ENCODE results near the gene SETD1B.

Gene SETD1B

DNA sequence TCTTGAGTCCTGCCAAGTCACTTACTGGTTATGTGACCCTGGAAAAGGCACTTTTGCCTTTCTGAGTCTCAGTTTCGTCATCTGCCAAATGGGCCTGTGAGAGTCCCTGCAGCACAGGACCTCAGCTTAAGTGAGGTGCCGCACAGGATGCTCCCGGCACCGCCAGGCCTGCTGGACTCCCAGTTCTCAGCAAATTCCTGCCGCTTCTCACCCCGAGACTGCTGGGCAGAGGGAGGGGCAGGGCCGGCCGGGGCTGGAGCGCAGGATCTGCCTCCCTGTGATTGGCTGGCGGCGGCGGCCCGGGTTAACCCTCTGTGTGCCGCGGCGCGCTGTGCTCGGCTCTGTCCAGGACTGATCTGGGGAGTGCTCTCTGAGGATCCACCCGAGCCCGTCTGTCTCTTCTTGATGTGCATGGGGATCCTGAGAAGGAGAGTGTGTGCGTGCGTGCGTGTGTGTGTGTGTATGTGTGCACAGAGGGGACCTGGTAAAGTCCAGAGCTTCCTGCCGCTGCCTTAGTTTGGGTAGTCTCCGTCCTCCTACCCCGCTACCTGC is 8.6 kb downstream of the SETD1B start:
- H3K27ac ChIP-seq (ENCODE audit: low read depth, low read length, poor library complexity, severe bottlenecking) = no peak overlapping the region
- H3K4me1 ChIP-seq (ENCODE audit: insufficient read depth, low read length, severe bottlenecking) = peaks cover 34% of the 10 kb centered on the region
- H3K27me3 ChIP-seq (ENCODE audit: insufficient read depth, low read length) = no peaks in the 10 kb centered on the region
- TF ChIP-seq CTCF (IDR thresholded peaks at IDR 0.05; ENCODE audit: low read length) = no peak
- TF ChIP-seq EZH2 (IDR thresholded peaks at IDR 0.05; ENCODE audit: borderline replicate concordance, low read length) = no peak
- H3K4me2 ChIP-seq (ENCODE audit: low read length) = peak overlapping the region; percentile 85
- H3F3A ChIP-seq (ENCODE audit: insufficient read depth, low read length) = 0 out of 2 replicates have a peak, but pooled peaks cover 5% of the 10 kb centered on the region
- H3K79me2 ChIP-seq (ENCODE audit: insufficient read depth, low read length) = no peaks in the 10 kb centered on the region
- no peaks in the 10 kb centered on the region for H3K9me3 ChIP-seq (ENCODE audit: low read length)
- no peaks in the 10 kb centered on the region for H3K9me2 ChIP-seq (ENCODE audit: low read depth, low read length)
- no peaks in the 10 kb centered on the region for H4K20me1 ChIP-seq (ENCODE audit: insufficient read depth, low read length)
- H3K9ac ChIP-seq (ENCODE audit: low read length) = peak overlapping the region; percentile 58
- peaks cover 62% of the 10 kb centered on the region for H3K36me3 ChIP-seq (ENCODE audit: insufficient read depth, low read length)
- no peak overlapping the region for H2AFZ ChIP-seq (ENCODE audit: low read length)
- peak overlapping the region; percentile 65 for H3K4me3 ChIP-seq (ENCODE audit: low read depth, low read length, poor library complexity, severe bottlenecking)

DNA sequence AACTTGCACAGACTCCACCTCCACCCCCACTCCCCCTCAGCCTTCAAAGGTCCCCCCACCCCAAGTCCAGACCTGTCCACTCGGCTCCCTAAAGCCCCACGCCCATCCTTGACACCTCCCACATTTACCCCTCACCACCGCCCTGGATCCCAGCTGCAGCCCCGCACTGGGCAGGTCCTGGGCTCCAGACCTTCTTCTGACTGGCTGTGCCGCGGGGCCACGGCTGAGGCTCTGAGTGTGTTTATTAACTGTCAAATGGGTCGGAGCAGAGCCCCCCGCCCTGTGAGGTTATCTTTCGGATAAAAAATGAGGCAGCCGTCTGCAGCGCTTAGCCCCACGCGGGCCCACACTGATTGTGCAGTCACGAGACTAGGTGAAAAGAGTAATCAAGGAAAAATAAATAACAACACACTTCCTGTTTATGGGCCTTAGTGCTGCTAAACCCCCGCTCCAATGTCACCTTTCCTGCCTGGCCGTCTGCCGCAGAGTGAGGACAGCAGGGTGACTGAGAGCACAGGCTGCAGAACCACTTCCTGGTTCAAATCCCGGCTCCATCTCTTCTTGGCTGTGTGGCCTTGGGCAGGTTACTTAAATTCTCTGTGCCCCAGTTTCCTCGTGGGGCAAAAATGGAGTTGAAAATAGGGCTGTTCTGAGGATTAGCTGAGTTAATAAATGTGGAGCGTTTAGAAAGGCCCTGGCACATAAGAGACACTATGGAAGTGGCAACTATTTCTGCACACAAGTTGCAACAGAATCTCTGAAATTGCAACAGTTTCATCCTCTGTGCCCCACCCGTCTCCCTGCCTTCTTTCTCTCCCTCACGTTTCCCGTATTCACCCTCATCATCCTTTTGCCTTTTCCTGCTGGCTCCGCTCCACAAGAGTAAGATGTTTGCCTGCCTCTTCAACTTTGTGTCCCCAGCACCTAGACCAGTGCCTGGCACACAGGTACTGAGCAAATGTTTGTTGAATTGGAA is 9.4 kb downstream of the SETD1B start:
- TF ChIP-seq CTCF (IDR thresholded peaks at IDR 0.05; ENCODE audit: low read length) (no peak), EZH2 (IDR thresholded peaks at IDR 0.05; ENCODE audit: borderline replicate concordance, low read length) (no peak)
- Histone ChIP-seq H3K79me2 (ENCODE audit: insufficient read depth, low read length) (no peaks in the 10 kb centered on the region), H2AFZ (ENCODE audit: low read length) (no peak overlapping the region), H3K9me3 (ENCODE audit: low read length) (no peaks in the 10 kb centered on the region), H3K9ac (ENCODE audit: low read length) (peak overlapping the region; percentile 58; the same call in 1 of the 2 replicates), H3K36me3 (ENCODE audit: insufficient read depth, low read length) (peaks cover 65% of the 10 kb centered on the region), H4K20me1 (ENCODE audit: insufficient read depth, low read length) (no peaks in the 10 kb centered on the region), H3K9me2 (ENCODE audit: low read depth, low read length) (no peaks in the 10 kb centered on the region), H3K4me2 (ENCODE audit: low read length) (peak overlapping the region; percentile 85), H3K4me1 (ENCODE audit: insufficient read depth, low read length, severe bottlenecking) (peaks cover 32% of the 10 kb centered on the region), H3K27ac (ENCODE audit: low read depth, low read length, poor library complexity, severe bottlenecking) (peak overlapping the region; percentile 9), H3K27me3 (ENCODE audit: insufficient read depth, low read length) (no peaks in the 10 kb centered on the region), H3K4me3 (ENCODE audit: low read depth, low read length, poor library complexity, severe bottlenecking) (peak overlapping the region; percentile 65), H3F3A (ENCODE audit: insufficient read depth, low read length) (0 out of 2 replicates have a peak, but pooled peaks cover 5% of the 10 kb centered on the region)

DNA sequence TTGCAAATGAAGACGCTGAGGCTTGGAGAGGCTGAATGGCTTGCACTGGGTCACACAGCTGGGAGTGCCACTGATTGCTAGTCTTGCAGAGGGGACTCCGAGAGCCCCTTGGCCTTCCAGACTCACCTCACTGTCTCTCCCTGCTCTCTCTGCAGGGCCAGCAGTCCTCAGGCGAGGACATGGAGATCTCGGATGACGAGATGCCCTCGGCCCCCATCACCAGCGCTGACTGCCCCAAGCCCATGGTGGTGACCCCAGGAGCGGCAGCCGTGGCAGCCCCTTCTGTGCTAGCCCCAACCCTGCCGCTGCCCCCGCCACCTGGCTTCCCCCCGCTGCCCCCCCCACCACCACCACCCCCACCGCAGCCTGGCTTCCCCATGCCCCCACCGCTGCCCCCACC is 10.1 kb downstream of the SETD1B start:
- Histone ChIP-seq H3K36me3 (ENCODE audit: insufficient read depth, low read length) (peaks cover 61% of the 10 kb centered on the region), H3K4me3 (ENCODE audit: low read depth, low read length, poor library complexity, severe bottlenecking) (no peak overlapping the region), H3K9me3 (ENCODE audit: low read length) (no peaks in the 10 kb centered on the region), H3K4me1 (ENCODE audit: insufficient read depth, low read length, severe bottlenecking) (peaks cover 32% of the 10 kb centered on the region), H2AFZ (ENCODE audit: low read length) (no peak overlapping the region), H3K79me2 (ENCODE audit: insufficient read depth, low read length) (no peaks in the 10 kb centered on the region), H3F3A (ENCODE audit: insufficient read depth, low read length) (0 out of 2 replicates have a peak, but pooled peaks cover 5% of the 10 kb centered on the region), H3K4me2 (ENCODE audit: low read length) (peak overlapping the region; percentile 85; the same call in 1 of the 2 replicates), H4K20me1 (ENCODE audit: insufficient read depth, low read length) (no peaks in the 10 kb centered on the region), H3K9ac (ENCODE audit: low read length) (no peak overlapping the region), H3K27ac (ENCODE audit: low read depth, low read length, poor library complexity, severe bottlenecking) (no peak overlapping the region), H3K9me2 (ENCODE audit: low read depth, low read length) (no peaks in the 10 kb centered on the region), H3K27me3 (ENCODE audit: insufficient read depth, low read length) (no peaks in the 10 kb centered on the region)
- TF ChIP-seq EZH2 (IDR thresholded peaks at IDR 0.05; ENCODE audit: borderline replicate concordance, low read length) (no peak), CTCF (IDR thresholded peaks at IDR 0.05; ENCODE audit: low read length) (no peak)

Measured in OCI-LY1 (cell line).